Ovary (tissue), 9 donors: ENCODE results near the gene KRTAP5-1. TPM values are rescaled to one million over a fixed set of nuclear protein-coding genes. Genes with fewer than 3 reads are reported as not detected.

ENCODE experiments used
- DNase-seq, 5 donors: peaks; one replicate each; pipeline ENCODE4 v3.0.0-alpha.2; 2019 to 2020
- H3K27ac ChIP-seq, 2 donors: fragments of 200-600 bp; one replicate each; pipeline versions ENCODE4 v1.5.1 to v1.8.0; 2019 to 2022
- H3K27me3 ChIP-seq: fragments of 200-600 bp; one replicate; pipeline ENCODE4 v1.8.0; 2022
- H3K36me3 ChIP-seq: fragments of 200-600 bp; sonication (generic); one replicate; pipeline ENCODE4 v1.5.1; 2019
- H3K4me1 ChIP-seq: one replicate; pipeline ENCODE4 v1.8.1; 2013; ENCODE audit warnings: mild to moderate bottlenecking, moderate library complexity; ENCODE audit not compliant: insufficient read depth
- H3K4me3 ChIP-seq: fragments of 200-600 bp; sonication (generic); one replicate; pipeline ENCODE4 v1.5.1; 2017
- H3K9me3 ChIP-seq, 2 donors: fragments of 200-600 bp in 1 of 2; sonication (generic) in 1 of 2; one replicate each; pipeline versions ENCODE4 v1.5.1 to v1.8.1; 2013 to 2019; ENCODE audit warnings: mild to moderate bottlenecking in 1 of 2, moderate library complexity in 1 of 2
- CTCF ChIP-seq, 3 donors: fragments of 450-650 bp in 2 of 3; fragments of 200-600 bp in 1 of 3; IDR thresholded peaks; one replicate each; pipeline versions ENCODE4 v1.5.1 to v1.8.0; 2016 to 2022; ENCODE audit warnings: antibody characterized with exemption in 3 of 3, mild to moderate bottlenecking in 1 of 3
- EP300 ChIP-seq: sonication (generic); formaldehyde crosslinking; IDR thresholded peaks from one replicate; pipeline ENCODE4 v1.6.1; 2017; ENCODE audit warnings: antibody characterized with exemption
- POLR2A ChIP-seq: fragments of 450-650 bp; IDR thresholded peaks from one replicate; pipeline ENCODE4 v1.6.1; 2017; ENCODE audit warnings: antibody characterized with exemption, mild to moderate bottlenecking, moderate library complexity
- WGBS, 3 donors: extraction: QIAGEN DNeasy Blood & Tissue Kit in 1 of 3; methylation state at CpG; one replicate each; pipeline versions ENCODE4 v1.1.5 to v1.1.7; 2013 to 2017; 5-methylcytosine and 5-hydroxymethylcytosine counted together
- intact Hi-C, 4 donors: fragments of 100-400 bp; cut with DNase I; formaldehyde crosslinking; loops; one replicate each; pipeline versions ENCODE4 v1.11.0 to v1.15.1; 2022 to 2023
- polyA plus RNA-seq, 2 donors: library from polyadenylated mRNA; stranded (reverse); fragments of 200-250 nt in 1 of 2; fragments of 350-450 nt in 1 of 2; fragmentation: Illumina TruSeq in 1 of 2; extraction: RNeasy Lipid Tissue Mini Kit (QIAGEN cat#74804) in 1 of 2; gene quantifications; one replicate each; pipeline ENCODE4 v1.2.3, GENCODE V29; 2013 to 2014
- total RNA-seq, 7 donors: library from RNA; depleted of rRNA in 2 of 7; stranded (reverse); fragments of >200 nt in 2 of 7; fragmentation: NEBNext Ultra II Directional in 3 of 7; extraction: Animal tissue kit (Norgen Biotek cat#: 25700) in 3 of 7; gene quantifications; one replicate each; pipeline versions ENCODE4 v1.1.0 to v1.2.4, GENCODE V29; 2016 to 2023
- donor health status: DM: no; HTN: no; CAD: no; lungs with moderate emphysema.
- donor health status: DM: no; HTN: no; CAD: no.
- donor health status: Bipolar disorder and iron deficiency.
- donor health status: DM: yes; HTN: yes; CAD: no.
- donor health status: DM: no; HTN: no; CAD: no.
- donor health status: DM: yes; HTN: yes; CAD: no.

KRTAP5-1 gene
- total and polyA plus RNA-seq, 9 donors: not detected

- no peak overlapping the region for H3K4me3 ChIP-seq
- 79 to 80% (median 79%) methylated on average over 22 of the region's 22 CpGs for WGBS, 3 donors
- H3K27ac ChIP-seq: no peak overlapping the region
- no peak for TF ChIP-seq POLR2A
- TF ChIP-seq CTCF (IDR thresholded peaks at IDR 0.05): no peak
- TF ChIP-seq EP300: no peak
- DNase-seq: no peak
- no peaks in the 10 kb centered on the region for H3K9me3 ChIP-seq
- intact Hi-C loops: no loop called here
- H3K27me3 ChIP-seq: no peaks in the 10 kb centered on the region
- no peaks in the 10 kb centered on the region for H3K36me3 ChIP-seq
- no peaks in the 10 kb centered on the region for H3K4me1 ChIP-seq
Observed at GRCh38 chr11:1541474-1542204, 43.4 kb downstream of the KRTAP5-1 start.

- Histone ChIP-seq H3K36me3 (no peaks in the 10 kb centered on the region), H3K27me3 (no peaks in the 10 kb centered on the region), H3K27ac (no peak overlapping the region), H3K4me3 (no peak overlapping the region), H3K4me1 (no peaks in the 10 kb centered on the region), H3K9me3 (no peaks in the 10 kb centered on the region)
- intact Hi-C loops: no loop called here
- WGBS, 3 donors: 75 to 87% (median 77%) methylated on average over 6 of the region's 6 CpGs
- TF ChIP-seq POLR2A: no peak
- TF ChIP-seq EP300: no peak
- no peak for TF ChIP-seq CTCF (IDR thresholded peaks at IDR 0.05)
- no peak for DNase-seq
Observed at GRCh38 chr11:1540074-1540473, 45.0 kb downstream of the KRTAP5-1 start.

GRCh38 chr11:1538153-1538552, 46.9 kb downstream of the KRTAP5-1 start:
- H3K4me3 ChIP-seq: no peak overlapping the region
- TF ChIP-seq POLR2A (no peak), EP300 (no peak), CTCF (IDR thresholded peaks at IDR 0.05) (no peak)
- H3K36me3 ChIP-seq: no peaks in the 10 kb centered on the region
- no peaks in the 10 kb centered on the region for H3K4me1 ChIP-seq
- WGBS, 3 donors: 72 to 85% (median 85%) methylated on average over 5 of the region's 5 CpGs
- intact Hi-C loops: loop anchor here in 1 of 4 donors (10.0 kb wide), 1 partner anchor 273 kb away; no protein-coding TSS in a partner anchor
- no peaks in the 10 kb centered on the region for H3K27me3 ChIP-seq
- no peak overlapping the region for H3K27ac ChIP-seq
- no peak for DNase-seq
- no peaks in the 10 kb centered on the region for H3K9me3 ChIP-seq

- intact Hi-C loops: loop anchor here in 1 of 4 donors (10.0 kb wide), 1 partner anchor 271 kb away; no protein-coding TSS in a partner anchor
- H3K36me3 ChIP-seq: no peaks in the 10 kb centered on the region
- 70 to 78% (median 75%) methylated on average over 16 of the region's 16 CpGs for WGBS, 3 donors
- no peaks in the 10 kb centered on the region for H3K27me3 ChIP-seq
- TF ChIP-seq EP300 (no peak), CTCF (IDR thresholded peaks at IDR 0.05) (no peak), POLR2A (no peak)
- H3K27ac ChIP-seq: no peak overlapping the region
- H3K4me1 ChIP-seq: peaks cover 1% of the 10 kb centered on the region
- no peak overlapping the region for H3K4me3 ChIP-seq
- no peak for DNase-seq
- H3K9me3 ChIP-seq: no peaks in the 10 kb centered on the region
Observed at GRCh38 chr11:1536065-1536843, 48.8 kb downstream of the KRTAP5-1 start.
